HL-60 (cell line): ENCODE data around the gene ACTRT2.

Experiments used
- CTCF ChIP-seq: IDR thresholded peaks from one replicate; pipeline ENCODE4 v1.5.1; 2011; ENCODE audit warnings: low read length, control low read depth, inconsistent platforms; ENCODE audit not compliant: insufficient read depth
- POLR2AphosphoS5 ChIP-seq: IDR thresholded peaks from 2 replicates; pipeline ENCODE4 v1.6.1; 2012; ENCODE audit warnings: low read depth

- TF ChIP-seq CTCF (no peak), POLR2AphosphoS5 (no peak)
These were observed 634 bp downstream of the ACTRT2 start for GRCh38 chr1:3021801-3022401.
